ENCODE measurements around the gene KDF1.

GRCh38 chr1:26970810-26971209 is 10.5 kb upstream of the KDF1 start:
- no peak for TF ChIP-seq POLR2A (IDR thresholded peaks at IDR 0.05)
- TF ChIP-seq, protein P1, sequence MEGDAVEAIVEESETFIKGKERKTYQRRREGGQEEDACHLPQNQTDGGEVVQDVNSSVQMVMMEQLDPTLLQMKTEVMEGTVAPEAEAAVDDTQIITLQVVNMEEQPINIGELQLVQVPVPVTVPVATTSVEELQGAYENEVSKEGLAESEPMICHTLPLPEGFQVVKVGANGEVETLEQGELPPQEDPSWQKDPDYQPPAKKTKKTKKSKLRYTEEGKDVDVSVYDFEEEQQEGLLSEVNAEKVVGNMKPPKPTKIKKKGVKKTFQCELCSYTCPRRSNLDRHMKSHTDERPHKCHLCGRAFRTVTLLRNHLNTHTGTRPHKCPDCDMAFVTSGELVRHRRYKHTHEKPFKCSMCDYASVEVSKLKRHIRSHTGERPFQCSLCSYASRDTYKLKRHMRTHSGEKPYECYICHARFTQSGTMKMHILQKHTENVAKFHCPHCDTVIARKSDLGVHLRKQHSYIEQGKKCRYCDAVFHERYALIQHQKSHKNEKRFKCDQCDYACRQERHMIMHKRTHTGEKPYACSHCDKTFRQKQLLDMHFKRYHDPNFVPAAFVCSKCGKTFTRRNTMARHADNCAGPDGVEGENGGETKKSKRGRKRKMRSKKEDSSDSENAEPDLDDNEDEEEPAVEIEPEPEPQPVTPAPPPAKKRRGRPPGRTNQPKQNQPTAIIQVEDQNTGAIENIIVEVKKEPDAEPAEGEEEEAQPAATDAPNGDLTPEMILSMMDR (IDR thresholded peaks at IDR 0.05): no peak

All from right lobe of liver (tissue), 4 donors.